Glutamatergic neuron (in vitro differentiated cells): ENCODE data around the gene IMMP1L. TPM values are rescaled to one million over a fixed set of nuclear protein-coding genes. Genes with fewer than 3 reads are reported as not detected.
A peak's percentile ranks its signal among the peaks of the same experiment; 100 is the strongest.
"Not testable (repeated sequence)": the region's sequence is repeated elsewhere in the genome, so short reads cannot be mapped to it uniquely, and the experiment has no call there.

Source experiments
- DNase-seq: peaks from one replicate; pipeline ENCODE4 v3.0.0; 2022
- H3K27ac Mint-ChIP-seq: one replicate; pipeline ENCODE4 v1.8.0; 2020; ENCODE audit warnings: mild to moderate bottlenecking, mixed read lengths, inconsistent platforms; ENCODE audit not compliant: unreplicated experiment
- H3K27me3 Mint-ChIP-seq: one replicate; pipeline ENCODE4 v1.8.0; 2020; ENCODE audit warnings: mild to moderate bottlenecking, moderate library complexity, mixed read lengths, inconsistent platforms; ENCODE audit not compliant: unreplicated experiment
- H3K36me3 Mint-ChIP-seq: one replicate; pipeline ENCODE4 v1.8.0; 2020; ENCODE audit warnings: mild to moderate bottlenecking, mixed read lengths, inconsistent platforms; ENCODE audit not compliant: unreplicated experiment
- H3K4me1 Mint-ChIP-seq: one replicate; pipeline ENCODE4 v1.8.0; 2020; ENCODE audit warnings: mild to moderate bottlenecking, low read depth, mixed read lengths, inconsistent platforms; ENCODE audit not compliant: unreplicated experiment
- H3K4me3 Mint-ChIP-seq: one replicate; pipeline ENCODE4 v1.8.0; 2020; ENCODE audit warnings: mild to moderate bottlenecking, mixed read lengths, inconsistent platforms; ENCODE audit not compliant: unreplicated experiment
- H3K9me3 Mint-ChIP-seq: one replicate; pipeline ENCODE4 v1.8.0; 2020; ENCODE audit warnings: mild to moderate bottlenecking, moderate library complexity, mixed read lengths, inconsistent platforms; ENCODE audit not compliant: unreplicated experiment
- CTCF ChIP-seq: fragments of 200-600 bp; sonication (generic); IDR thresholded peaks from one replicate; pipeline ENCODE4 v1.5.0; 2021; ENCODE audit not compliant: partially characterized antibody, unreplicated experiment
- total RNA-seq: library from RNA; stranded (reverse); fragmentation: NEBNext Ultra II Directional; extraction: Animal tissue kit (Norgen Biotek cat#: 25700); gene quantifications from one replicate; pipeline ENCODE4 v1.2.1, GENCODE V29; 2021; ENCODE audit not compliant: unreplicated experiment

Gene IMMP1L
- total RNA-seq, 1 donor from 2014 or later: 34.3 TPM

- Mint-ChIP-seq H3K27me3 (no peaks in the 10 kb centered on the region), H3K36me3 (no peaks in the 10 kb centered on the region), H3K4me3 (peak overlapping the region; percentile 98), H3K4me1 (peaks cover 5% of the 10 kb centered on the region), H3K9me3 (peaks cover 6% of the 10 kb centered on the region), H3K27ac (peak overlapping the region; percentile 74)
- no peak for DNase-seq
- no peak for TF ChIP-seq CTCF
These were observed 382 bp downstream of the IMMP1L start for GRCh38 chr11:31509051-31509428.

GRCh38 chr11:31500560-31500959, 8.9 kb downstream of the IMMP1L start:
- Mint-ChIP-seq H3K27ac (no peak overlapping the region), H3K4me1 (peaks cover 6% of the 10 kb centered on the region), H3K4me3 (no peak overlapping the region), H3K36me3 (no peaks in the 10 kb centered on the region), H3K9me3 (no peaks in the 10 kb centered on the region), H3K27me3 (no peaks in the 10 kb centered on the region)
- DNase-seq: no peak
- TF ChIP-seq CTCF: no peak

- H3K27me3 Mint-ChIP-seq: no peaks in the 10 kb centered on the region
- peaks cover 6% of the 10 kb centered on the region for H3K36me3 Mint-ChIP-seq
- DNase-seq: no peak
- peaks cover 3% of the 10 kb centered on the region for H3K9me3 Mint-ChIP-seq
- no peak for TF ChIP-seq CTCF
- H3K27ac Mint-ChIP-seq: no peak overlapping the region
- H3K4me1 Mint-ChIP-seq: peaks cover 6% of the 10 kb centered on the region
- no peak overlapping the region for H3K4me3 Mint-ChIP-seq
These were observed 9.7 kb downstream of the IMMP1L start for GRCh38 chr11:31499576-31500178.

GRCh38 chr11:31493762-31494161, 15.7 kb downstream of the IMMP1L start:
- not testable (repeated sequence) for H3K27me3 Mint-ChIP-seq, H3K27ac Mint-ChIP-seq, H3K4me3 Mint-ChIP-seq, DNase-seq, H3K9me3 Mint-ChIP-seq, H3K4me1 Mint-ChIP-seq, H3K36me3 Mint-ChIP-seq

- TF ChIP-seq CTCF: no peak
- H3K27me3 Mint-ChIP-seq: no peaks in the 10 kb centered on the region
- H3K4me3 Mint-ChIP-seq: no peak overlapping the region
- H3K36me3 Mint-ChIP-seq: peaks cover 6% of the 10 kb centered on the region
- DNase-seq: no peak
- H3K4me1 Mint-ChIP-seq: no peaks in the 10 kb centered on the region
- H3K27ac Mint-ChIP-seq: no peak overlapping the region
- peaks cover 5% of the 10 kb centered on the region for H3K9me3 Mint-ChIP-seq
These were observed 16.2 kb downstream of the IMMP1L start for GRCh38 chr11:31493235-31493634.
